SK-N-SH (cell line): Measurements from ENCODE around the gene NRIP2.

Experiments
- CTCF ChIP-seq: fragments of 200-600 bp; sonication (generic); IDR thresholded peaks from 2 replicates; pipeline ENCODE4 v1.6.1; 2017; ENCODE audit warnings: antibody characterized with exemption, mild to moderate bottlenecking, moderate library complexity
- ELF1 ChIP-seq: IDR thresholded peaks from 2 replicates; pipeline ENCODE4 v1.4.0; 2012
- EZH2phosphoT487 ChIP-seq: fragments of 200-600 bp; sonication (generic); IDR thresholded peaks from 2 replicates; pipeline ENCODE4 v1.6.1; 2017; ENCODE audit warnings: low read depth, mixed run types, mild to moderate bottlenecking, antibody characterized with exemption, moderate library complexity, borderline replicate concordance
- FOSL2 ChIP-seq: IDR thresholded peaks from 2 replicates; pipeline ENCODE4 v1.4.0; 2012; ENCODE audit warnings: low read depth, mild to moderate bottlenecking, moderate library complexity, borderline replicate concordance
- FOXM1 ChIP-seq: IDR thresholded peaks from 2 replicates; pipeline ENCODE4 v1.4.0; 2012; ENCODE audit warnings: low read depth, mild to moderate bottlenecking
- GATA2 ChIP-seq: sonication (generic); formaldehyde crosslinking; IDR thresholded peaks from 2 replicates; pipeline ENCODE4 v1.5.0; 2020; ENCODE audit warnings: mild to moderate bottlenecking, missing genetic modification reagents
- JUND ChIP-seq: IDR thresholded peaks from 2 replicates; pipeline ENCODE4 v1.4.0; 2012
- NRF1 ChIP-seq: IDR thresholded peaks from 2 replicates; pipeline ENCODE4 v1.6.1; 2012; ENCODE audit warnings: low read depth, mild to moderate bottlenecking, low read length
- POLR2AphosphoS5 ChIP-seq: IDR thresholded peaks from 2 replicates; pipeline ENCODE4 v1.6.1; 2012; ENCODE audit warnings: low read depth, low read length
- RAD21 ChIP-seq: IDR thresholded peaks from 2 replicates; pipeline ENCODE4 v1.6.1; 2012; ENCODE audit warnings: mild to moderate bottlenecking, low read length
- REST ChIP-seq: IDR thresholded peaks from 2 replicates; pipeline ENCODE4 v1.6.1; 2012; ENCODE audit warnings: mild to moderate bottlenecking, low read depth, low read length, moderate library complexity
- SMC3 ChIP-seq: IDR thresholded peaks from 2 replicates; pipeline ENCODE4 v1.6.1; 2012; ENCODE audit warnings: low read depth, low read length, improper control_type of control experiment
- TAF1 ChIP-seq: IDR thresholded peaks from 2 replicates; pipeline ENCODE4 v1.6.1; 2012; ENCODE audit warnings: low read depth, mild to moderate bottlenecking, low read length, moderate library complexity, borderline replicate concordance
- USF1 ChIP-seq: IDR thresholded peaks from 2 replicates; pipeline ENCODE4 v1.4.0; 2012; ENCODE audit warnings: low read depth, borderline replicate concordance

- TF ChIP-seq FOXM1 (no peak), CTCF (no peak), REST (no peak), RAD21 (no peak), POLR2AphosphoS5 (no peak), JUND (no peak), SMC3 (no peak), ELF1 (no peak), NRF1 (no peak), TAF1 (no peak), FOSL2 (no peak), GATA2 (CRISPR knock-in tag) (no peak), USF1 (no peak), EZH2phosphoT487 (no peak)
Measured at GRCh38 chr12:2844786-2845185, 10.0 kb upstream of the NRIP2 start.
